Neural crest cell (in vitro differentiated cells): ENCODE data around the gene HNRNPUL1. TPM values are rescaled to one million over a fixed set of nuclear protein-coding genes. Genes with fewer than 3 reads are reported as not detected.

Experiments
- DNase-seq: peaks from one replicate; pipeline ENCODE4 v3.0.0; 2021; ENCODE audit warnings: low read depth, mixed read lengths, low spot score
- H3K27ac Mint-ChIP-seq: one replicate; pipeline ENCODE4 v1.8.0; 2021; ENCODE audit warnings: mild to moderate bottlenecking, mixed read lengths; ENCODE audit not compliant: unreplicated experiment
- H3K27me3 Mint-ChIP-seq: 2 replicates; pipeline ENCODE4 v1.8.0; 2021; ENCODE audit warnings: low read depth, mild to moderate bottlenecking, mixed read lengths
- H3K36me3 Mint-ChIP-seq: 2 replicates; pipeline ENCODE4 v1.8.0; 2021; ENCODE audit warnings: low read depth, mild to moderate bottlenecking, mixed read lengths
- H3K4me1 Mint-ChIP-seq: 2 replicates; pipeline ENCODE4 v1.8.0; 2021; ENCODE audit warnings: mixed read lengths
- H3K4me3 Mint-ChIP-seq: one replicate; pipeline ENCODE4 v1.8.0; 2021; ENCODE audit warnings: mild to moderate bottlenecking, mixed read lengths
- H3K9me3 Mint-ChIP-seq: 2 replicates; pipeline ENCODE4 v1.8.0; 2021; ENCODE audit warnings: mixed read lengths
- total RNA-seq: library from RNA; stranded (reverse); gene quantifications from 2 replicates; pipeline ENCODE4 v1.2.1, GENCODE V29; 2021
- TF ChIP-seq, protein P1 (sequence below): fragments of 200-600 bp; sonication (generic); conservative IDR thresholded peaks from 2 replicates; pipeline ENCODE4 v1.5.0; 2021; ENCODE audit warnings: antibody characterized with exemption, mild to moderate bottlenecking

Gene HNRNPUL1
- total RNA-seq, 1 donor from 2014 or later = 306 TPM

- H3K4me1 Mint-ChIP-seq = peaks cover 39% of the 10 kb centered on the region
- H3K27me3 Mint-ChIP-seq = peaks cover 3% of the 10 kb centered on the region
- peak overlapping the region; percentile 96 for H3K4me3 Mint-ChIP-seq
- DNase-seq = peak; percentile 32
- no peaks in the 10 kb centered on the region for H3K9me3 Mint-ChIP-seq
- H3K27ac Mint-ChIP-seq = peak overlapping the region; percentile 99
- H3K36me3 Mint-ChIP-seq = peaks cover 3% of the 10 kb centered on the region
- TF ChIP-seq, protein P1, sequence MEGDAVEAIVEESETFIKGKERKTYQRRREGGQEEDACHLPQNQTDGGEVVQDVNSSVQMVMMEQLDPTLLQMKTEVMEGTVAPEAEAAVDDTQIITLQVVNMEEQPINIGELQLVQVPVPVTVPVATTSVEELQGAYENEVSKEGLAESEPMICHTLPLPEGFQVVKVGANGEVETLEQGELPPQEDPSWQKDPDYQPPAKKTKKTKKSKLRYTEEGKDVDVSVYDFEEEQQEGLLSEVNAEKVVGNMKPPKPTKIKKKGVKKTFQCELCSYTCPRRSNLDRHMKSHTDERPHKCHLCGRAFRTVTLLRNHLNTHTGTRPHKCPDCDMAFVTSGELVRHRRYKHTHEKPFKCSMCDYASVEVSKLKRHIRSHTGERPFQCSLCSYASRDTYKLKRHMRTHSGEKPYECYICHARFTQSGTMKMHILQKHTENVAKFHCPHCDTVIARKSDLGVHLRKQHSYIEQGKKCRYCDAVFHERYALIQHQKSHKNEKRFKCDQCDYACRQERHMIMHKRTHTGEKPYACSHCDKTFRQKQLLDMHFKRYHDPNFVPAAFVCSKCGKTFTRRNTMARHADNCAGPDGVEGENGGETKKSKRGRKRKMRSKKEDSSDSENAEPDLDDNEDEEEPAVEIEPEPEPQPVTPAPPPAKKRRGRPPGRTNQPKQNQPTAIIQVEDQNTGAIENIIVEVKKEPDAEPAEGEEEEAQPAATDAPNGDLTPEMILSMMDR = no peak
Measured at GRCh38 chr19:41263042-41263849, 926 bp upstream of the HNRNPUL1 start.

DNA sequence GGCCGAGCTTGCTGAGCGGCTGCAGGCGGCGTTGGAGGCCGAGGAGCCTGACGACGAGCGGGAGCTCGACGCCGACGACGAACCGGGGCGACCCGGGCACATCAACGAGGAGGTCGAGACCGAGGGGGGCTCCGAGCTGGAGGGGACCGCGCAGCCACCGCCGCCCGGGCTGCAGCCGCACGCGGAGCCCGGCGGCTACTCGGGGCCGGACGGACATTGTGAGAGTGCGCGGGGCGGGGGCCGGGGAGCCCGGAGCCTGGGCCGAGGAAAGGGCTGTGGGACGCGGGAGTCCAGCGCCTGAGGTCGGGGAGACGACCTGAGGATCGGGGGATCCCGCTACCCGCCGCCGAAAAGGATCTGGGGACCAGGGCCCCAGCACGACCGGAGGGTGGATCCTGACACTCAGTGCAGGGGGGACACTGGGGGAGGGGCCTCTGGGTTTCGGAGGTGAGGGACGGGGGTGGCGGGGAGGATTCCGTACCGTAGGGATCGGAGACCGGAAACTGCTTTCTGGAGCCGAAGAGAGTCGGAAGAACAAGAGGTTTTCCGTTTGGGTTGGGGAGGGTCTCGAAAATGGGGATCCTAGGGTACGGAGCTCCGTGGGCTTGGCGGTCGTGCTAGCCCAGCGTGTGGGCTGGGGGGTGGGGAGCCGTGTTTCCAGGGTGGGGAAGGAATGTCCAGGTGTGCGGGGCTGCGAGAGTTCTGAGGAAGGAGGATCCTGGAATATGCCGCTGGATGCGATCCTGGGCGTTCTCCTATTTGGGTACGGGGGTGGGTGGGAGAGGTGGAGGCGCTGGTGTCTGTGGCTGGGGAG, 616 bp downstream of the HNRNPUL1 start:
- Mint-ChIP-seq H3K4me3 (peak overlapping the region; percentile 96), H3K36me3 (peaks cover 3% of the 10 kb centered on the region), H3K27ac (peak overlapping the region; percentile 99), H3K9me3 (no peaks in the 10 kb centered on the region), H3K27me3 (peaks cover 3% of the 10 kb centered on the region), H3K4me1 (peaks cover 39% of the 10 kb centered on the region)
- DNase-seq = peak; percentile 39
- TF ChIP-seq, protein P1 = no peak

GRCh38 chr19:41265395-41266153, 1.4 kb downstream of the HNRNPUL1 start:
- Mint-ChIP-seq H3K36me3 (peaks cover 3% of the 10 kb centered on the region), H3K27ac (peak overlapping the region; percentile 99), H3K4me3 (peak overlapping the region; percentile 96), H3K27me3 (peaks cover 3% of the 10 kb centered on the region), H3K9me3 (no peaks in the 10 kb centered on the region), H3K4me1 (peaks cover 39% of the 10 kb centered on the region)
- TF ChIP-seq, protein P1 = no peak
- peak; percentile 2 for DNase-seq

DNA sequence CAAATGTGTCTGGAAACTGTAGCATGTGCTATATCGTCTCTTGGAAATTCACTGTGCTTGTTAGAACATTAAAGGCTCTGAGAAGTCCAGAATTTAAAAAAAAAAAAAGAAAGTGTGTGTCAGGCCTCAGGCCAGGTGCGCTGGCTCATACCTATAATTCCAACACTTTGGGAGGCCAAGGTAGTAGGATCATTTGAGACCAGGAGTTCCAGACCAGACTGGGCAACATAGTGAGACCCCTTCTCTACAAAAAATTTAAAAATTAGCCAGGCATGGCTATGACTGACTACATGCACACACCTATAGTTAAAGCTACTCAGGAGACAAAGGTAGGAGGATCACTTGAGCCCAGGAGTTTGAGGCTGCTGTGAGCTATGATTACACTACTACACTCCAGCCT, 4.9 kb downstream of the HNRNPUL1 start:
- Mint-ChIP-seq H3K27me3 (no peaks in the 10 kb centered on the region), H3K4me3 (no peak overlapping the region), H3K9me3 (no peaks in the 10 kb centered on the region), H3K27ac (no peak overlapping the region), H3K4me1 (peaks cover 26% of the 10 kb centered on the region), H3K36me3 (peaks cover 16% of the 10 kb centered on the region)
- TF ChIP-seq, protein P1 = no peak
- no peak for DNase-seq

DNA sequence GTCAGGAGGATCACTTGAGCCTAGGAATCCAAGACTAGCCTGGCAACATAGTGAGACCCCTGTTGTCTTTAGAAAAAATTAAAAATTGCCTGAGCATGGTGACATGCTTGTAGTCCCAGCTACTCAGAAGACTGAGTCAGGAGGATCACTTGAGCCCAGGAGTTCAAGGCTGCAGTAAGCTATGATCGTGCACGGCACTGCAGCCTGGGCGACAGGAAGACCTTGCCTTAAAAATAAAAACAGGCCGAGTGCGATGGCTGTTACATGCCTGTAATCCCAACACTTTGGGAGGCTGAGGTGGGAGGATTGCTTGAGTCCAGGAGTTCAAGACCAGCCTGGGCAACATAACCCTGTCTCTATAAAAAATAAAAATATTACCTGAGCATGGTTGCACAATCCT, 5.4 kb downstream of the HNRNPUL1 start:
- H3K4me1 Mint-ChIP-seq = peaks cover 26% of the 10 kb centered on the region
- peaks cover 18% of the 10 kb centered on the region for H3K36me3 Mint-ChIP-seq
- TF ChIP-seq, protein P1 = no peak
- H3K27me3 Mint-ChIP-seq = no peaks in the 10 kb centered on the region
- no peak for DNase-seq
- no peaks in the 10 kb centered on the region for H3K9me3 Mint-ChIP-seq
- H3K4me3 Mint-ChIP-seq = no peak overlapping the region
- H3K27ac Mint-ChIP-seq = no peak overlapping the region
